NCI-H526 treated with DMSO at 0.1 percent for 48 hours (cell line): ENCODE measurements around the gene CTNNBL1.

Experiments used
- DNase-seq: peaks from one replicate; lab custom pipeline; 2025; lab: John Stamatoyannopoulos, UW

Gene CTNNBL1

GRCh38 chr20:37919389-37920040, 225.7 kb downstream of the CTNNBL1 start:
- no peak for DNase-seq

DNA sequence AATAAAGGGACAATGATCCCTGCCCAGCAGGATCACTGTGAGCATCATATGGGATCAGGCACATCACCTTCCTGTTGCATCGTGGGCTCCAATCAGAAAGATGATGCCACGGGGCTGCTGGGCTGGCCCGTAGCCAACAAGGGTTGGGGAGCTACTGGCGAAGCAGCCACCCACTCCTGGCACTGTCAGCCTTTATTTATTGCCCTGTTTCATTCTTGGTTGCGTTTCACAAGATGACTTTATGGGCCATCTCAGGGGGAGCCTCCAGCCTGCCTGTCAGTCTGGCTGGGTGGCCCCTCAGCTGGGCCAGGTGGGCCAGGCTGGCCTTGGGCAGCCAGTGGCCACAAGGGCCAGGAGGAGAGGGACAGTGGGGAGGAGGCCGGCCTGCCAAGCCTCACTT, 226.4 kb downstream of the CTNNBL1 start:
- DNase-seq = no peak

DNA sequence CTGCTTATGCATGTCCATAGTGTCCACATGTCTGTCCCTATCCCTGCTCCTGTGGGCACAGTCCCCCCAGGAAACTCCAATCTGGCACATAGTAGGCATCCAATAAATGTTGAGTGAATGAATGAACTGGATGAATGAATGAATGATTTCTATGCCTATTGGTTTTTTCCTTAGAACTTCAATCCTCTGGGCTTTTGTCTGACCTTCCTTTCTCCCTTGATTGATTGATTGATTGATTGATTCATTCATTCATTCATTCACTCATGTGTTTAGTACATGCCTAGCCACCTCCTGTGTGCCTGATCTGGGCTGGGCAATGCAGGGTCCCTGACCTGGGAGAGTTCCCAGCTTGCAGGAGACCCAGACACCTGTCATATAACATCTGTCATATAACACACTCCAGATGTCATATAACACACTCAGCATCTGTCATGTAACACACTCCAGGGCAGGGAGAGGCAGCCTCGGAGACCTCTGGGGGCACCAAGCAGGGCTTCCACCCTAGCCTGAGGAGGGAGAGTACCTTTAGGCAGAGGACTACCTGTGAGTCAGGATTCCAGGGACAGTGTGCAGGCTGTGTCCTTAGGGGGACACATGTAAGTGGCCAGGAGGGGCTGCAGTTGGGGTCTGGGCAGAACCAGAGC, 227.0 kb downstream of the CTNNBL1 start:
- DNase-seq = no peak

- no peak for DNase-seq
Measured at GRCh38 chr20:37921341-37921929, 227.6 kb downstream of the CTNNBL1 start.
